Breast epithelium (tissue), 3 donors: ENCODE data around the gene MEX3C.

Source experiments
- CTCF ChIP-seq, 3 donors: fragments of 450-650 bp; IDR thresholded peaks; one replicate each; pipeline ENCODE4 v1.5.1; 2016 to 2017; ENCODE audit warnings: antibody characterized with exemption in 3 of 3, mild to moderate bottlenecking in 3 of 3, moderate library complexity in 3 of 3
- POLR2A ChIP-seq: fragments of 450-650 bp; IDR thresholded peaks from one replicate; pipeline ENCODE4 v1.6.1; 2016; ENCODE audit warnings: antibody characterized with exemption, mild to moderate bottlenecking, moderate library complexity

- no peak for TF ChIP-seq CTCF (IDR thresholded peaks at IDR 0.05)
- no peak for TF ChIP-seq POLR2A
Observed at GRCh38 chr18:51211552-51211951, 14.1 kb upstream of the MEX3C start.
